SW 1271 (cell line): Measurements from ENCODE around the gene SLC35F5.
"Not testable (repeated sequence)": the region's sequence is repeated elsewhere in the genome, so short reads cannot be mapped to it uniquely, and the experiment has no call there.

Experiments used
- DNase-seq, 2 experiments: peaks; one replicate each; lab custom pipeline; 2025; lab: John Stamatoyannopoulos, UW

The SLC35F5 gene

GRCh38 chr2:113697516-113697915 lies 58.9 kb downstream of the SLC35F5 start:
- no peak for DNase-seq

- DNase-seq = no peak
These were observed 62.0 kb downstream of the SLC35F5 start for GRCh38 chr2:113694438-113694837.

- no peak for DNase-seq
These were observed 63.6 kb downstream of the SLC35F5 start for GRCh38 chr2:113692698-113693428.

GRCh38 chr2:113690871-113691270 lies 65.6 kb downstream of the SLC35F5 start:
- not testable (repeated sequence) for DNase-seq

- DNase-seq = no peak
These were observed 69.9 kb downstream of the SLC35F5 start for GRCh38 chr2:113686537-113686936.

- no peak for DNase-seq
These were observed 71.0 kb downstream of the SLC35F5 start for GRCh38 chr2:113685471-113685870.

- DNase-seq = no peak
These were observed 77.0 kb downstream of the SLC35F5 start for GRCh38 chr2:113679457-113679856.

GRCh38 chr2:113677330-113677729 lies 79.1 kb downstream of the SLC35F5 start:
- no peak for DNase-seq

- no peak for DNase-seq
These were observed 79.7 kb downstream of the SLC35F5 start for GRCh38 chr2:113676623-113677266.

GRCh38 chr2:113675875-113676274 lies 80.6 kb downstream of the SLC35F5 start:
- DNase-seq = no peak

- no peak for DNase-seq
These were observed 84.0 kb downstream of the SLC35F5 start for GRCh38 chr2:113672326-113672932.

GRCh38 chr2:113669013-113669412 lies 87.4 kb downstream of the SLC35F5 start:
- DNase-seq = not testable (repeated sequence)

- DNase-seq = not testable (repeated sequence)
These were observed 91.5 kb downstream of the SLC35F5 start for GRCh38 chr2:113664761-113665533.

- not testable (repeated sequence) for DNase-seq
These were observed 93.0 kb downstream of the SLC35F5 start for GRCh38 chr2:113663285-113664060.
